ENCODE measurements around the gene EPC1. TPM values are rescaled to one million over a fixed set of nuclear protein-coding genes. Genes with fewer than 3 reads are reported as not detected.

EPC1 gene
- total RNA-seq, 1 experiment from 2014 or later: 21.5 TPM

DNA sequence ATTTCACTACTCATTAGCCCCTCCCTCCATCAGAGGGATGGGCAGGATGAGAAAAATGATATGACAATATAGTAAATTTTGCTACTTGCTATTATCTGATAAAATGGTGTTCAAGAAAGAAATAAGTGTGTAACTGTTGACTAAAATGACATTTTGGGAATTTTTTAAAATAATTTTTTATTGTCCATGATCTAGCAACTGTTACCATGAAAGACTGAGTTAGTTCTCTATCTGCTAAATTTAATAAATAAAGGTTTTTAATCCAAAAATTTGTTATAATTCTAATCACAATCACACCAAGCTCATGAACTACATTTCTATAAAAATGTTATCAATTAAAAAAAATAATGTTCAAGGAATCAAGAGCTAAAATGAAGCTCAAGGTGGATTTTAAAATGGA is 28.7 kb upstream of the EPC1 start:
- ChIA-PET POLR2A (ENCODE audit: unreplicated experiment) (no interaction called here), CTCF (interaction anchor here (0.5 kb wide), 1 partner anchor 308 kb away, joined by 3 read pairs; no protein-coding TSS in a partner anchor)
- TF ChIP-seq, protein P1, sequence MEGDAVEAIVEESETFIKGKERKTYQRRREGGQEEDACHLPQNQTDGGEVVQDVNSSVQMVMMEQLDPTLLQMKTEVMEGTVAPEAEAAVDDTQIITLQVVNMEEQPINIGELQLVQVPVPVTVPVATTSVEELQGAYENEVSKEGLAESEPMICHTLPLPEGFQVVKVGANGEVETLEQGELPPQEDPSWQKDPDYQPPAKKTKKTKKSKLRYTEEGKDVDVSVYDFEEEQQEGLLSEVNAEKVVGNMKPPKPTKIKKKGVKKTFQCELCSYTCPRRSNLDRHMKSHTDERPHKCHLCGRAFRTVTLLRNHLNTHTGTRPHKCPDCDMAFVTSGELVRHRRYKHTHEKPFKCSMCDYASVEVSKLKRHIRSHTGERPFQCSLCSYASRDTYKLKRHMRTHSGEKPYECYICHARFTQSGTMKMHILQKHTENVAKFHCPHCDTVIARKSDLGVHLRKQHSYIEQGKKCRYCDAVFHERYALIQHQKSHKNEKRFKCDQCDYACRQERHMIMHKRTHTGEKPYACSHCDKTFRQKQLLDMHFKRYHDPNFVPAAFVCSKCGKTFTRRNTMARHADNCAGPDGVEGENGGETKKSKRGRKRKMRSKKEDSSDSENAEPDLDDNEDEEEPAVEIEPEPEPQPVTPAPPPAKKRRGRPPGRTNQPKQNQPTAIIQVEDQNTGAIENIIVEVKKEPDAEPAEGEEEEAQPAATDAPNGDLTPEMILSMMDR (conservative IDR thresholded peaks at IDR 0.05): no peak
- no peak for TF ChIP-seq EZH2 (IDR thresholded peaks at IDR 0.05; ENCODE audit: low read depth)
- no peaks in the 10 kb centered on the region for H3K9me3 ChIP-seq (ENCODE audit: insufficient read depth, low read depth)
- no peaks in the 10 kb centered on the region for H4K20me1 ChIP-seq (ENCODE audit: insufficient read depth)
- no peaks in the 10 kb centered on the region for H3K27me3 ChIP-seq (ENCODE audit: insufficient read depth, low read depth)
- H3K27ac ChIP-seq: no peak overlapping the region
- no peak overlapping the region for H3K4me2 ChIP-seq
- H3K4me1 ChIP-seq (replicated peaks; ENCODE audit: insufficient read depth): peaks cover 17% of the 10 kb centered on the region
- intact Hi-C loops (cut with micrococcal nuclease; ENCODE audit: unreplicated experiment): loop anchor here (5.0 to 10.0 kb wide), 2 partner anchors 321 to 637 kb away; partner anchors contain the start of gene KIF5B
- H2AFZ ChIP-seq: no peak overlapping the region
- DNase-seq: no peak
- H3K4me3 ChIP-seq: no peak overlapping the region
- H3K36me3 ChIP-seq (ENCODE audit: low read depth): no peaks in the 10 kb centered on the region
- H3F3A ChIP-seq (ENCODE audit: insufficient read depth, low read depth): peaks cover 12% of the 10 kb centered on the region
- peaks cover 22% of the 10 kb centered on the region; the same call in 1 of the 2 replicates for H3K79me2 ChIP-seq (ENCODE audit: low read depth)
- BruUV-seq (replicated peaks): no TSS peak
- no peaks in the 10 kb centered on the region for H3K9me2 ChIP-seq (ENCODE audit: insufficient read depth)

DNA sequence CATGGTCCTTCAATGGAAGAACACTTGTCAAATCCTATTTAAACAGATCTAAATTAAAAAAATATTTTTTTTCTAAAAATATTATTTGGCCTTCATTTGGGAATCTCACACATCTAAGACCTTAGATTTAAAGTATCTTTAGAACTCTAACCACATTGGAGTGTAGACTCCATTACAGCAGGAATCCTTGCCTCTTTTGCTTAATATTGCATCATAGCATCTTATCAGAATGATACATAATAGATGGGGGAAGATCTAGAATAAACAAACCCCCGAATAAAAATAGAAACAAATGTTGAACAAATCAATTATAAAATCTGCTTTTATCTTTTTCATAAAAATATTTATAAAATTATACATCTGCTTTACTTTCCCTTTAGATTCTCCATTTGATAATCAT is 27.6 kb upstream of the EPC1 start:
- no peak for TF ChIP-seq EZH2 (IDR thresholded peaks at IDR 0.05; ENCODE audit: low read depth)
- TF ChIP-seq, protein P1 (conservative IDR thresholded peaks at IDR 0.05): no peak
- Histone ChIP-seq H3K36me3 (ENCODE audit: low read depth) (no peaks in the 10 kb centered on the region), H3K4me3 (no peak overlapping the region), H3K79me2 (ENCODE audit: low read depth) (peaks cover 22% of the 10 kb centered on the region; the same call in 1 of the 2 replicates), H4K20me1 (ENCODE audit: insufficient read depth) (no peaks in the 10 kb centered on the region), H3K27ac (no peak overlapping the region), H2AFZ (no peak overlapping the region), H3K4me2 (no peak overlapping the region), H3F3A (ENCODE audit: insufficient read depth, low read depth) (peaks cover 9% of the 10 kb centered on the region; the same call in 1 of the 2 replicates), H3K27me3 (ENCODE audit: insufficient read depth, low read depth) (no peaks in the 10 kb centered on the region), H3K9me2 (ENCODE audit: insufficient read depth) (no peaks in the 10 kb centered on the region), H3K4me1 (replicated peaks; ENCODE audit: insufficient read depth) (peaks cover 10% of the 10 kb centered on the region), H3K9me3 (ENCODE audit: insufficient read depth, low read depth) (no peaks in the 10 kb centered on the region)
- DNase-seq: no peak
- no TSS peak for BruUV-seq (replicated peaks)
- ChIA-PET POLR2A (ENCODE audit: unreplicated experiment) (no interaction called here), CTCF (no interaction called here)
- intact Hi-C loops (cut with micrococcal nuclease; ENCODE audit: unreplicated experiment): loop anchor here (5.0 to 10.0 kb wide), 2 partner anchors 320 to 638 kb away; partner anchors contain the start of gene KIF5B

DNA sequence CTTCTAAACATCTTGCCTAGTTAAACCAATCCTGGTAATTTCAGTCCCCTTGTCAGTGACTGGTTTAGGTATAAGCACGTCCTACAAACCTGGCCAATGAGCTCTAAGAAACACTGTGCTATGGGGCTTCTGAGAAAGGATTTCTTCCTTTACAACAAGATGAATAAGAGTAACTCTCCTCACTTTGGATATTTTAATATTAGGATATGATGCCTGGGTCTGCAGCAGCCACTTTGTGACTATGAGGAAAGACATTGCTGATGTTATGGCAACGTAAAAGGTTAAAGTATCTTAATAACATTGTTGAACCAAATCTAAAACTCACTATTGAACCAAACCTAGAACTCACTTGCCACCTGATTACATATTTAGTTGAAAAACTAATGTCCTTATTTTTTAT is 26.5 kb upstream of the EPC1 start:
- no peaks in the 10 kb centered on the region for H3K9me2 ChIP-seq (ENCODE audit: insufficient read depth)
- H3K4me2 ChIP-seq: no peak overlapping the region
- H3K27ac ChIP-seq: no peak overlapping the region
- ChIA-PET CTCF (no interaction called here), POLR2A (ENCODE audit: unreplicated experiment) (interaction anchor here (0.7 kb wide), 1 partner anchor 75 kb away, joined by 4 read pairs; no protein-coding TSS in a partner anchor)
- H3K36me3 ChIP-seq (ENCODE audit: low read depth): no peaks in the 10 kb centered on the region
- H3K4me1 ChIP-seq (replicated peaks; ENCODE audit: insufficient read depth): peaks cover 10% of the 10 kb centered on the region
- H3K27me3 ChIP-seq (ENCODE audit: insufficient read depth, low read depth): no peaks in the 10 kb centered on the region
- no peaks in the 10 kb centered on the region for H4K20me1 ChIP-seq (ENCODE audit: insufficient read depth)
- H2AFZ ChIP-seq: no peak overlapping the region
- intact Hi-C loops (cut with micrococcal nuclease; ENCODE audit: unreplicated experiment): loop anchor here (10.0 kb wide), 1 partner anchor 319 kb away; the partner anchor contains the start of gene KIF5B
- no peak for DNase-seq
- no TSS peak for BruUV-seq (replicated peaks)
- TF ChIP-seq, protein P1 (conservative IDR thresholded peaks at IDR 0.05): no peak
- no peak for TF ChIP-seq EZH2 (IDR thresholded peaks at IDR 0.05; ENCODE audit: low read depth)
- H3F3A ChIP-seq (ENCODE audit: insufficient read depth, low read depth): peaks cover 7% of the 10 kb centered on the region; the same call in 1 of the 2 replicates
- no peaks in the 10 kb centered on the region for H3K9me3 ChIP-seq (ENCODE audit: insufficient read depth, low read depth)
- H3K4me3 ChIP-seq: no peak overlapping the region
- peaks cover 22% of the 10 kb centered on the region; the same call in 1 of the 2 replicates for H3K79me2 ChIP-seq (ENCODE audit: low read depth)

Data from PC-9 (cell line).